BE2C (cell line): ENCODE measurements around the gene SLC10A3.

Experiments used
- DNase-seq: peaks from one replicate; pipeline ENCODE4 v3.0.0-alpha.2; 2020
- H3K27me3 ChIP-seq: fragments of 250-450 bp; sonication (Bioruptor Pico); 2 replicates; pipeline ENCODE4 v1.5.1; 2020; ENCODE audit warnings: mild to moderate bottlenecking
- H3K36me3 ChIP-seq: fragments of 250-450 bp; sonication (Bioruptor Pico); 2 replicates; pipeline ENCODE4 v1.5.1; 2020; ENCODE audit warnings: mild to moderate bottlenecking
- H3K4me1 ChIP-seq: fragments of 250-450 bp; sonication (Bioruptor Pico); 2 replicates; pipeline ENCODE4 v1.5.1; 2020
- H3K4me3 ChIP-seq: 2 replicates; pipeline ENCODE4 v1.5.1; 2011; ENCODE audit warnings: low read depth, low read length
- H3K9me3 ChIP-seq: fragments of 250-450 bp; sonication (Bioruptor Pico); 2 replicates; pipeline ENCODE4 v1.5.1; 2020
- CTCF ChIP-seq: IDR thresholded peaks from 2 replicates; pipeline ENCODE4 v1.5.1; 2012; ENCODE audit warnings: mild to moderate bottlenecking, low read depth, low read length

The SLC10A3 gene

GRCh38 chrX:154439841-154440240 lies 50.6 kb downstream of the SLC10A3 start:
- Histone ChIP-seq H3K4me3 (no peak overlapping the region), H3K36me3 (peaks cover 30% of the 10 kb centered on the region)

GRCh38 chrX:154437971-154438893 lies 52.2 kb downstream of the SLC10A3 start:
- DNase-seq: no peak
- Histone ChIP-seq H3K36me3 (peaks cover 34% of the 10 kb centered on the region), H3K27me3 (no peaks in the 10 kb centered on the region), H3K4me3 (peak overlapping the region; percentile 64), H3K4me1 (no peaks in the 10 kb centered on the region; the same call in 1 of the 2 replicates), H3K9me3 (no peaks in the 10 kb centered on the region)
- no peak for TF ChIP-seq CTCF

More at GRCh38 chrX:154439841-154440240, 50.6 kb downstream of the SLC10A3 start:
- no peak for DNase-seq
- no peaks in the 10 kb centered on the region; the same call in 1 of the 2 replicates for H3K4me1 ChIP-seq
- H3K9me3 ChIP-seq: no peaks in the 10 kb centered on the region
- no peak for TF ChIP-seq CTCF
- no peaks in the 10 kb centered on the region for H3K27me3 ChIP-seq
